Epithelial cell of proximal tubule (primary cell): ENCODE results near the gene NME3. TPM values are rescaled to one million over a fixed set of nuclear protein-coding genes. Genes with fewer than 3 reads are reported as not detected.

ENCODE experiments used
- DNase-seq: peaks from one replicate; pipeline ENCODE4 v3.0.0-alpha.2; 2011; ENCODE audit warnings: low read depth
- H3K4me3 ChIP-seq: 2 replicates; pipeline ENCODE4 v1.5.1; 2011; ENCODE audit warnings: low read depth, mild to moderate bottlenecking, low read length
- total RNA-seq: library from RNA; depleted of rRNA; stranded (reverse); fragments of >200 nt; gene quantifications from 2 replicates; pipeline ENCODE4 v1.2.3, GENCODE V29; 2015
- TF ChIP-seq, protein P1 (sequence below): conservative IDR thresholded peaks from 2 replicates; pipeline ENCODE4 v1.5.1; 2012; ENCODE audit warnings: low read depth, mild to moderate bottlenecking, low read length

The NME3 gene
- total RNA-seq, 1 donor from 2014 or later, result 50.5 TPM

DNA sequence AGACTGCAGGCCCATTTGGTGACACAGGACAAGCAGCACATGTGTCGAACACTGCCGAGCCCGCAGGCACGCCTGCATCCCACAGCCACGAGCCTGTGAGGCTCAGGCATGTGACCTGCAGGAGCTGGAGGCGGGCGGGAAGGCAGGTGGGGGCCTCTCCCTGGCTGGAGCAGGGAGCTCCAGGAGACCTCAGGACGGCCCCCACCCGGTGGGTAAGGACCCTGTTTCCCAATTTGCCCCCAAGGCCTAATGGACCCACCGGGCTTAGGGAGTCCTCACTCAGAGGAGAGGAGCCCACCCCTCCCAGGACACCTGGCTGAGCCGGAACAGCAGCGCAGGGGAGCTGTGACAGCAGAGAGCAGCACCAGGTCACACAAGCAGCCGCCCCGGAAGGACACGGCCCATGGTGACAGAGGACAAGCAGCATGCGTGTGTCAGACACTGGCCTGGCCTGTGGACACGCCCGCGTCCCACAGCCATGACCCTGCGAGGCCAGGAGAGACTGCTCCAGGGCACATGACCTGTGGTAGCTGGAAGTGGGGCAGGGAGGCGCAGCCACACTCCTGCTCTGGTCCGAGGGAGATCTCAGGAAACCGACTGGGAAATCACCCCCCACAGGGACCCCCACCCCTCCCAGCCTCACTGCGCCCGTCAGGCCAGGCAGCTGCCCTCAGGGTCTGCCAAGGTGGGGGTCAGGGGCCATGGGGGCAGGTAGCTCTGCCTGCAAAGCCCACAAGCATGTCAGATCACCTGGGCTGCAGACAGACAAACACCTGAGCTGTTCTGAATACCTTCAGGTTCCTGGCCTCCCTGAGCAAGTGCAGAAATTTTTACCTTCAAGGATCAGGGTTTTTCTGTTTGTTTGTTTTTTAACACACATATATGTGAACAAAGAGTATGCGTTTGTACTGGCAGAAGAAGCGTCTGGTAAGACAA, 8.7 kb upstream of the NME3 start:
- no peak for DNase-seq
- TF ChIP-seq, protein P1, sequence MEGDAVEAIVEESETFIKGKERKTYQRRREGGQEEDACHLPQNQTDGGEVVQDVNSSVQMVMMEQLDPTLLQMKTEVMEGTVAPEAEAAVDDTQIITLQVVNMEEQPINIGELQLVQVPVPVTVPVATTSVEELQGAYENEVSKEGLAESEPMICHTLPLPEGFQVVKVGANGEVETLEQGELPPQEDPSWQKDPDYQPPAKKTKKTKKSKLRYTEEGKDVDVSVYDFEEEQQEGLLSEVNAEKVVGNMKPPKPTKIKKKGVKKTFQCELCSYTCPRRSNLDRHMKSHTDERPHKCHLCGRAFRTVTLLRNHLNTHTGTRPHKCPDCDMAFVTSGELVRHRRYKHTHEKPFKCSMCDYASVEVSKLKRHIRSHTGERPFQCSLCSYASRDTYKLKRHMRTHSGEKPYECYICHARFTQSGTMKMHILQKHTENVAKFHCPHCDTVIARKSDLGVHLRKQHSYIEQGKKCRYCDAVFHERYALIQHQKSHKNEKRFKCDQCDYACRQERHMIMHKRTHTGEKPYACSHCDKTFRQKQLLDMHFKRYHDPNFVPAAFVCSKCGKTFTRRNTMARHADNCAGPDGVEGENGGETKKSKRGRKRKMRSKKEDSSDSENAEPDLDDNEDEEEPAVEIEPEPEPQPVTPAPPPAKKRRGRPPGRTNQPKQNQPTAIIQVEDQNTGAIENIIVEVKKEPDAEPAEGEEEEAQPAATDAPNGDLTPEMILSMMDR, result no peak
- no peak overlapping the region for H3K4me3 ChIP-seq

DNA sequence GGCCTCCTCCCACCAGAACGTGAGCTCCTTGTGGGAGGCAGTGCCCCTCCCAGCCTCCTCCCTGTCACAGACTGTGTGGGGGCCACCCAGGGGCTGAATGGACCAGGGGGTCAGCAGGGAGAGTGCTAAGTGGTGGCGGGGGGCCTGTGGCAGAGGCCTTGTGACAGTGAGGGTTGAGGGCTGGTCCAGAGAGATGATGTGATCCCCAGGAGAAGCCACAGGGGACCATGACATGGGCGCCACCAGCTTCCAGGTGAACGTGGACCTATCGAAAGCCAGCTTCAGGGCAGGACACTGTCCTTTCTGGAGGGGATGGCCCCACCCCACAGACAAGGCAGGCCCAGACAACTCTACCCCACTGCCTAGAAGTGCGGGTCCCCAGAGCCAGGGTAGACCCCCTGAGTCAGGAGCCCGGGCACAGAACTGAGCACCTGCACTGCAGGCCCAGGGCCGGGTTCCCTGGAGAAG, 7.9 kb upstream of the NME3 start:
- TF ChIP-seq, protein P1, result no peak
- H3K4me3 ChIP-seq, result no peak overlapping the region
- DNase-seq, result no peak

DNA sequence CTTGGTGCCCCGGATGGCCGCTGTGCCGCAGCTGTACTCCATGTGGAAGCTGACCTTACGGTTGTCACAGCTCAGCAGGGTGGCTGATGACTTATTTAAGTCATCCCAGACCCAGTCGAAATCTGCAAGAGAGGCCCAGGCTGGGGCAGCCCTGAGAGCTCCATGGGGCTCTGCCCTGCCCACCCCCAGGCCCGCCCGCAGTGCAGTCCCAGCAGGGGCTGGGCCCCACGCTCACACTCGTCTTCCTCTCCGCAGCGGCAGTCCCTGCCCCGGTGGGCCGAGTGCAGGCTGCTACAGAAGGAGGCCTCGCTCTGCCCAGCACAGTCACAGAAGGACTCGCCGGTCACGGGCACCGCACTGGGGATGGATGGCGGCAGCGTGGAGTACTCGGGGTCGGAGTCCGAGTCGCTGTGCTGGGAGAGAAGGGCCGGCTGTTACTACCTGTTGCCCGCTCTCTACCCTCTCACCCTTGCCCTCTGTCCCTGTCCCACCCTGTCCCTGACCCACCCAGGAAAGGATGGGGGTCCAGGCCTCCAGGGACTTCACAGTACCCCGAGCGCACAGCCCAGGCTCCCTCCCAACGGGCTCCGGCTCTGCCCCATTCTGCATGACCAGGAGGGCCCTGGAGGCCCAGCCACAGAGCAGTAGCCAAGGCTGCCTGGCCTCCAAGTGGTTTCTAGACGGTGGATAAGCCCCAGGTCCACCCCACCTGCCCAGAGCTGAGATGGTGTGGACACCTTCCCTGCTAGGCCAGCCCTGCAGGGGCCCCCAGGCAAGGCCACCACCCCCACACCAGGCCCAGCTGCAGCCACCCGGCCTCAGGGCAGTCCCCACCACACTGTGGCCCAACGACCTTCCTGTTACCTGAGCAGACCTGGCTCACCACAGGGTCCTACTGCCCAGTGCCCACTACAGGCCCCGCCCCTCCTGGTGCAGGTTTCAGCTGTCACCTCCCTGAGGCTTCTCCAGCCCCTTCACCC, 7.1 kb upstream of the NME3 start:
- DNase-seq, result no peak
- no peak overlapping the region for H3K4me3 ChIP-seq
- TF ChIP-seq, protein P1, result no peak

DNA sequence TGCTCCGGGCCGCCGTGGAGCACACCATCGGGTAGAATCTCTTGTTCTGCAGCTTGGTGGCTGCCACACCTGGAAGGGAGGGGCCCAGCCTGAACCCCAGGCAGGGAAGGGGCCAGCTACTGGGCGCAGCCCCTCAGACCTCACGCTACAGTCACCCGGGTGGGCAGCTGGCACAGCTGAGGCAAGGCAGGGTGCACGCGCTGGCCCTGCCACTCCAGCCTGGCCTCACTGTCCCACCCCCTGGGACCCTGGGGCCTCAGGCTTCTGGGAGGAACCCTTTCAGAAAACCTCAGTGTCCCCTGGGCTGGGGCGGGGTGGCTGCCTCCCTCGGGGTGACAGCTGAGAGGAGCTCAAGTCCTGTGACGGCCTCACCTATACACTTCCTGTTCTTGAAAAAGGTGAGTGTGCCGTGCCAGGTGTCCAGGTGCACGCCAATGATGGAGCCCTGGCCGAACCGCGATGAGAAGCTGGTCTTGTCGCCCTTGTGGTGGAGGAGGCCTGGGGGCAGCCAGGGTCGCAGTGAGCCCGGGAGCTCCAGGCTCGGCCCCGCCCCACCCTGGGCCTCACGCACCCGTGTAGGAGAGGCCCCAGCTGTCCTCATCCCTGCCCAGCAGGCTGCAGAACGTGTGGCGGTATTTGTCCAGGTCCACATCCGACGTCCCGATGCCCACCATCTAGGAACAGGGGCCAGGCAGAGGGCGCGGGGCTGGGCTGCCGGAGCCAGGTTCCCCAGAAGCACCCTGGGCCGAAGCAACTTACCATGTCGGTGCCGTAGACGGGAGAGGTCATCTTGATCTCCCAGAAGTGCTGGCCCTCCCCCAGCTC, 6.2 kb upstream of the NME3 start:
- TF ChIP-seq, protein P1, result no peak
- DNase-seq, result no peak
- no peak overlapping the region for H3K4me3 ChIP-seq

DNA sequence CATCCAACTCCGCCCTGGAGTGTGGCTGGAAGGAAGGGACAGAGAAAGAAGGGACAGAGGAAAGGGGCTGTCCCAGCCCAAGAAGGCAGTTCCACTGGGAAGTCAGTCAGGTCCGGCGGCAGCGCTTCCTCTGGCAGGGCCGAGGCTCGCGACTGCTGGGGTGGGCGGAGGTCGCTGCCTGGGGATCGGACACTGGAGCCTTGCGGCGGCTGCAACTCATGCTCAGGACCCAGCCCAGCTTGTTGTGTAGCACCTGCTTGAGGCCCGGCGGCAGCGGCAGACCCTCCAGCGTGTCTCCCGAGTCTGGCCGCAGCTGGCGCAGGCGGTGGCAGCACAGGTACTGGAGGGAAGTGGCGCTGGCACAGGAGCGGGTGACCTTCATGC, 5.6 kb upstream of the NME3 start:
- DNase-seq, result no peak
- no peak overlapping the region for H3K4me3 ChIP-seq
- TF ChIP-seq, protein P1, result no peak

DNA sequence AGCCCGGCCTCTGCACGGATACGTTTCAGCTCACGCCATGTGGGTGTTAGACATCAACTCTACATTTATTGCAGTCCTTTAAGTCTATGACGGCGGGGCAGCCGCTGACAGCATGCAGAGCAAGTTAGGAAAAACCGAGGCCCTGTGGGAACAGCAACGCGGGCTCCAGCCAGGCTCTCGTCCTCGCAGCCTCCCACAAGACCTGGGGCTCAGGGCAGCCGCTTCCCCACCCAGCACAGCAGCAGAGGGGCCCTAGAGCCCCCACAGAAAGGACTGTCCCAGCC, 5.3 kb upstream of the NME3 start:
- DNase-seq, result no peak
- TF ChIP-seq, protein P1, result no peak
- H3K4me3 ChIP-seq, result no peak overlapping the region
